Stimulated activated naive B cell treated with anti-CD40 and anti-IgM and Interleukin-4, amounts not matched to agents 10 μg/mL and 1 μg/mL and 100 μg/mL, for 72 hours (primary cell): Measurements from ENCODE around the gene GPATCH1.

ENCODE experiments used
- ATAC-seq, 2 donors: fragments of 150-1000 bp; cut with Tn5 transposase; replicated peaks; 2 replicates each; pipeline ENCODE4 v1.10.0; 2021; ENCODE audit warnings: moderate library complexity in 1 of 2
- DNase-seq: peaks from one replicate; pipeline ENCODE4 v3.0.0; 2021
- H3K27ac Mint-ChIP-seq: one replicate; pipeline ENCODE4 v1.8.0; 2022; ENCODE audit warnings: mild to moderate bottlenecking, mixed read lengths
- H3K27me3 Mint-ChIP-seq, 2 donors: one replicate each; pipeline ENCODE4 v1.8.0; 2022; ENCODE audit warnings: mixed read lengths in 2 of 2
- H3K36me3 Mint-ChIP-seq, 2 donors: one replicate each; pipeline ENCODE4 v1.8.0; 2022; ENCODE audit warnings: mixed read lengths in 2 of 2, mild to moderate bottlenecking in 1 of 2
- H3K4me1 Mint-ChIP-seq, 2 donors: one replicate each; pipeline ENCODE4 v1.8.0; 2022; ENCODE audit warnings: mixed read lengths in 2 of 2, mild to moderate bottlenecking in 1 of 2
- H3K4me3 Mint-ChIP-seq, 2 donors: one replicate each; pipeline ENCODE4 v1.8.0; 2022; ENCODE audit warnings: mild to moderate bottlenecking in 2 of 2, mixed read lengths in 2 of 2, moderate library complexity in 1 of 2
- H3K9me3 Mint-ChIP-seq, 2 donors: one replicate each; pipeline ENCODE4 v1.8.0; 2022; ENCODE audit warnings: mixed read lengths in 2 of 2, mild to moderate bottlenecking in 1 of 2

Gene GPATCH1

DNA sequence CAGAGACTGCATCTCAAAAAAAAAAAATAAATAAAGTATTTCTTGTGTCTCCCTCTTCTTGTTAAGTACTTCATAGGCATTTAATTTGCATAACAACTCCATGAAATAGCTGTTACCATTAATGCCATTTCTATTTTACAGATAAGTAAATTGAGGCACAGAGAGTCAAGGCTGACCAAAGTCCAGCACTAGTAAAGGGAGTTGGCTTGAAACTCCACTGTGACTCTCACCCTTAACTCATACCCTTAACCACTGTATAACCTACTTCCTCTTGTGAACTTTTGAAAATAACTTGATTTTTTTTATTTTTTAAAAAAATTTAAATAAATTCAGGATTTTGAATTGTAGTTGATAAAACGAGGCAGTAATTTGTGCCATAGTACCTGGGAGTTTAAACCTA lies 6.0 kb downstream of the GPATCH1 start:
- ATAC-seq (no peak), DNase-seq (no peak)
- Mint-ChIP-seq H3K36me3 (peaks cover 16 to 18% of the 10 kb centered on the region in 2 donors), H3K4me3 (no peak overlapping the region), H3K9me3 (no peaks in the 10 kb centered on the region), H3K4me1 (peaks cover 4 to 17% of the 10 kb centered on the region in 2 donors), H3K27me3 (no peaks in the 10 kb centered on the region), H3K27ac (no peak overlapping the region)

GRCh38 chr19:33089010-33089409 lies 8.0 kb downstream of the GPATCH1 start:
- Mint-ChIP-seq H3K9me3 (no peaks in the 10 kb centered on the region), H3K4me3 (no peak overlapping the region), H3K36me3 (peaks cover 23 to 30% of the 10 kb centered on the region in 2 donors), H3K27me3 (no peaks in the 10 kb centered on the region), H3K27ac (no peak overlapping the region), H3K4me1 (peaks cover 0 to 14% of the 10 kb centered on the region in 2 donors)
- ATAC-seq (no peak), DNase-seq (no peak)

GRCh38 chr19:33090179-33090578 lies 9.2 kb downstream of the GPATCH1 start:
- Mint-ChIP-seq H3K4me1 (peaks cover 0 to 3% of the 10 kb centered on the region in 2 donors), H3K27ac (no peak overlapping the region), H3K36me3 (peaks cover 24 to 36% of the 10 kb centered on the region in 2 donors), H3K9me3 (no peaks in the 10 kb centered on the region), H3K4me3 (no peak overlapping the region), H3K27me3 (no peaks in the 10 kb centered on the region)
- ATAC-seq = no peak
- DNase-seq = no peak

- Mint-ChIP-seq H3K4me1 (peaks cover 2 to 4% of the 10 kb centered on the region in 2 donors), H3K27ac (no peak overlapping the region), H3K36me3 (peaks cover 47 to 59% of the 10 kb centered on the region in 2 donors), H3K4me3 (no peak overlapping the region), H3K9me3 (no peaks in the 10 kb centered on the region), H3K27me3 (no peaks in the 10 kb centered on the region)
- ATAC-seq (no peak), DNase-seq (no peak)
These were observed 12.6 kb downstream of the GPATCH1 start for GRCh38 chr19:33093420-33094210.

GRCh38 chr19:33094436-33095067 lies 13.6 kb downstream of the GPATCH1 start:
- H3K4me1 Mint-ChIP-seq = peaks cover 4% of the 10 kb centered on the region in 2 donors
- DNase-seq = no peak
- ATAC-seq = no peak
- H3K9me3 Mint-ChIP-seq = no peaks in the 10 kb centered on the region
- peaks cover 46 to 58% of the 10 kb centered on the region in 2 donors for H3K36me3 Mint-ChIP-seq
- H3K4me3 Mint-ChIP-seq = no peak overlapping the region
- H3K27ac Mint-ChIP-seq = no peak overlapping the region
- H3K27me3 Mint-ChIP-seq = no peaks in the 10 kb centered on the region

DNA sequence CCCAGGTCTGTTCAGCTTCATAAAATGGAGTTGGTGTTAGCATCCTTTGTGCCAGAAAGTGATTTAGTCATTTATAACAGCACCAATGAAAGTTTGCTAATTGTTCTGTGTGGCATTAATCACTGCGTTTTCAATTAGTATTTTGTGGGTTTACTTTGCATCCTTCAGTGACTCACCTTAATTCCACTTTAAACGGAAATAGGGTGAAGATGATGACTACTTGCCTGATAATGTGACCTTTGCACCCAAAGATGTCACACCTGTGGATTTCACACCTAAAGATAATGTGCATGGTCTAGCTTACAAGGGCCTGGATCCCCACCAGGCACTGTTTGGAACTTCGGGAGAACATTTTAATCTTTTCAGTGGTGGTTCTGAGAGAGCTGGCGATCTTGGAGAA lies 15.0 kb downstream of the GPATCH1 start:
- DNase-seq = no peak

DNA sequence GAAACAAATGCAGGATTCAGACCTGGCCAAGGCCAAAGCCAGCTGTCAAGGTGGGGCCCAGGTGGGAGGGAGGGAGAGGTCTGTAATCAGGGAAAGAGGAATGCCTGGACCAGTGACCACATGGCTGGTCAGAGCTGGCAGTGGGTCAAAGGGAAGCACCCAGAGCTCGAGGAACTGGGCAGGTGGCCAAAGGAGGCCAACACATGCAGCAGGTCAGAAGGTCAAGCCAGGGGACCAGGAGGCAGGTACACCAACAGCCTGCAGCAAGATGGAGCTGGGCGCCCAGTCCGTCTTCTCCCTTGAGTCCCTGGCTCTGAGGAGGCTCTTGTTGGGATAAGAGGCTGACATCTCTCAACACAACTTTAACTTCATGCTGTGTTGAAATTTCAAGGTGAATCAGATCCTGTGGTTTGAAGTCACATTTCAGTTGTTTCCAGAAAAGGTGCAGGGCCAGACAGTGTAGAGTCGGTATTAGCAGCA lies 17.1 kb downstream of the GPATCH1 start:
- no peak overlapping the region for H3K27ac Mint-ChIP-seq
- H3K4me3 Mint-ChIP-seq = no peak overlapping the region
- H3K27me3 Mint-ChIP-seq = no peaks in the 10 kb centered on the region
- H3K4me1 Mint-ChIP-seq = peaks cover 4% of the 10 kb centered on the region in 2 donors
- DNase-seq (no peak), ATAC-seq (no peak)
- H3K36me3 Mint-ChIP-seq = peaks cover 50 to 56% of the 10 kb centered on the region in 2 donors
- no peaks in the 10 kb centered on the region for H3K9me3 Mint-ChIP-seq

More for the DNA sequence above, 15.0 kb downstream of the GPATCH1 start:
- ATAC-seq = no peak
- no peak overlapping the region for H3K27ac Mint-ChIP-seq
- peaks cover 4% of the 10 kb centered on the region in 2 donors for H3K4me1 Mint-ChIP-seq
- H3K36me3 Mint-ChIP-seq = peaks cover 42 to 50% of the 10 kb centered on the region in 2 donors
- H3K27me3 Mint-ChIP-seq = no peaks in the 10 kb centered on the region
- no peaks in the 10 kb centered on the region for H3K9me3 Mint-ChIP-seq
- H3K4me3 Mint-ChIP-seq = no peak overlapping the region

DNA sequence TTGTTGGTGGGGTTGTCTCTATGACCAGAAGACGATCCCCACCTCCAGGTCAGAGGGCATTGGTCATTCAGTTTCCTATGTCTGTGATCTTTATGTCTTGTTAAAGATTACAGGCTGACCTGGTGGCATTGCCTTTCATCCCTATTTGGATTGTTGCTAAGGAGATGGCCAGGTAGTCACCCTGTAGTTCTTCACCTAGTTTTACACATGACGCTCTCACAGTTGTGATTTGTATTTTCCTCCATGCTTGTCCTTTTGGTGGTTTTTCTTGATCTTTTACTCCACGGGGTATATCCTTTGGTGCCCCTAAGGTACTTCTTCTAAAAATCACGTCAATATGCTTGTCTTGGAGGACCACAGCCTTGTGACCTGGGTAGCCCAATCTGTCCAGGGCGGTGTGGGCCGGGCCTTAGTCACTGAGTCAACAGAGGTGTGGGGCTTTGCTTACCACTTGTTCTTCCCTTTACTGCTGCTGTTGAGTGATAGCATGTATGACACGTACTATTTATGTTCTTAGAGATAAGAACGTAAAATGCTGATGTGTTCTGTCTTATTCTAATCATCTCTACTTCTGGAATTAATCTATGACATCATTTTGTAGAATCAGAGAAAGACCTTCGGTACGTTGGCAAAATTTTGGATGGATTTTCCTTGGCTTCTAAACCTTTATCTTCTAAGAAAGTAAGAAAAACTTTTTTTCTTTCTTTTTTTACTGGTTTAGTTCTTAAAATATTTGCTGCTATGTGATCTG lies 20.1 kb downstream of the GPATCH1 start:
- Mint-ChIP-seq H3K4me3 (no peak overlapping the region), H3K27ac (no peak overlapping the region), H3K36me3 (peaks cover 49 to 57% of the 10 kb centered on the region in 2 donors), H3K4me1 (peaks cover 4% of the 10 kb centered on the region in 2 donors), H3K9me3 (no peaks in the 10 kb centered on the region), H3K27me3 (no peaks in the 10 kb centered on the region)
- DNase-seq (no peak), ATAC-seq (no peak)

DNA sequence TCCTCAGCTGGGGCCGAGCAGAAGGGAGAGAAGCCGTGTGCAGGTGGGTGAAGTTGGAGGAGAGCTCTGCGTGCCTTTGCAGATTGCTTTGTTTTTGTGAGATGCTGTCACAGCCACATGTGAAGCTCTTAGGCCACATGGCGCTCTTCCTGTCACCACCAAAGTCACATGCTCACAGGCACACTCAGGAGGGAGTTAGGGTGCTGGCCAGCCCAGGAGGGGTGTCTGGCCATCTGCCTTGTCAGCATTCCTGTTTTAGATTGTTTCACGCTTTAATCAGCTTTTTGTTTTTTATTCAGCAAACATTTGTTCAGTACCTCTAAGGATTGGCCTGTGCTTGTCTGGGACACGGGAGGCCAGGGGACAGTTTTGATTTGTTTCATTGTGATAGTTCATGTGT lies 21.9 kb downstream of the GPATCH1 start:
- DNase-seq (no peak), ATAC-seq (no peak)
- peaks cover 43 to 55% of the 10 kb centered on the region in 2 donors for H3K36me3 Mint-ChIP-seq
- no peaks in the 10 kb centered on the region for H3K9me3 Mint-ChIP-seq
- no peak overlapping the region for H3K27ac Mint-ChIP-seq
- H3K4me1 Mint-ChIP-seq = peaks cover 1 to 2% of the 10 kb centered on the region in 2 donors
- H3K4me3 Mint-ChIP-seq = no peak overlapping the region
- H3K27me3 Mint-ChIP-seq = no peaks in the 10 kb centered on the region

DNA sequence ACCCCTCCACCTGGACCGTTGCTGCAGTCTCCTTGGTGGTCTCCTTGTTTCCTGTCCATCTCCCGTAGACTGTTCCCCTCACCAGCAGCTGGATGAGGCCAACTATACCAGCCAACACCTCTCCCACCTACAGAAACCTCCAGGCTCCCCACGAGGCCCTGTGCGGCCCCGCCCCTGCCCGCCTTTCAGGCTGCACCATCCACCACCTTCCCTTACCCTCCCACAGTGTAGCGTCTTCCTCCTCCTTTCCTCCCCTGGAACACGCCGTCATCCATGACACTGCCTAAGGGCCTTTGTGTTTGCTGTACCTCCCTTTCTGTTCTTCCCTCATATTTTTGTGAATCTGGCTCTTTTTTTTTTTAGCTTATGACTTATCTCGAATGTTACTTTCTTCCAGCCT lies 27.2 kb downstream of the GPATCH1 start:
- H3K27ac Mint-ChIP-seq = no peak overlapping the region
- H3K4me3 Mint-ChIP-seq = no peak overlapping the region
- ATAC-seq (no peak), DNase-seq (no peak)
- no peaks in the 10 kb centered on the region for H3K4me1 Mint-ChIP-seq
- H3K9me3 Mint-ChIP-seq = no peaks in the 10 kb centered on the region
- no peaks in the 10 kb centered on the region for H3K27me3 Mint-ChIP-seq
- H3K36me3 Mint-ChIP-seq = peaks cover 41 to 59% of the 10 kb centered on the region in 2 donors

- H3K27me3 Mint-ChIP-seq = no peaks in the 10 kb centered on the region
- ATAC-seq = no peak
- DNase-seq = no peak
- H3K4me1 Mint-ChIP-seq = no peaks in the 10 kb centered on the region
- no peaks in the 10 kb centered on the region for H3K9me3 Mint-ChIP-seq
- H3K36me3 Mint-ChIP-seq = peaks cover 39 to 61% of the 10 kb centered on the region in 2 donors
- no peak overlapping the region for H3K4me3 Mint-ChIP-seq
- H3K27ac Mint-ChIP-seq = no peak overlapping the region
These were observed 29.3 kb downstream of the GPATCH1 start for GRCh38 chr19:33110137-33110910.

DNA sequence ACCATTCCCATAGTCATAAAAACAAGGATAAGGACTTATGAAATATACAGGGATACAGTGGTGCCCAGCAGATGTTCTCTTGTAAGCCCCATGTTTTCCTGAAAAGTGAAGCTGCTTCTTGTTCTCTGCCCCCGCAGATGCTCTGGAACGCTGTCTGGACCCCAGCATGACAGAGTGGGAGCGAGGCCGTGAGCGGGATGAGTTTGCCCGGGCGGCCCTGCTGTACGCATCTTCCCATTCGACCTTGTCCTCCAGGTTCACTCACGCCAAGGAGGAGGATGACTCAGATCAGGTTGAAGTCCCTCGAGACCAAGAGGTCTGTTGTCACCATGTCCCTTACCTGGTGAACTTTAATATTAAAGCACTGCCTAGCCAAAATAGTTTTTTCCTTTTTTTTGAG lies 30.6 kb downstream of the GPATCH1 start:
- no peak for ATAC-seq
- H3K27ac Mint-ChIP-seq = no peak overlapping the region
- no peaks in the 10 kb centered on the region for H3K27me3 Mint-ChIP-seq
- peaks cover 47 to 69% of the 10 kb centered on the region in 2 donors for H3K36me3 Mint-ChIP-seq
- no peaks in the 10 kb centered on the region for H3K4me1 Mint-ChIP-seq
- H3K4me3 Mint-ChIP-seq = no peak overlapping the region
- DNase-seq = no peak
- H3K9me3 Mint-ChIP-seq = no peaks in the 10 kb centered on the region

- no peak overlapping the region for H3K4me3 Mint-ChIP-seq
- H3K9me3 Mint-ChIP-seq = no peaks in the 10 kb centered on the region
- ATAC-seq = no peak
- DNase-seq = no peak
- H3K27me3 Mint-ChIP-seq = no peaks in the 10 kb centered on the region
- H3K27ac Mint-ChIP-seq = no peak overlapping the region
- no peaks in the 10 kb centered on the region for H3K4me1 Mint-ChIP-seq
- H3K36me3 Mint-ChIP-seq = peaks cover 47 to 74% of the 10 kb centered on the region in 2 donors
These were observed 33.3 kb downstream of the GPATCH1 start for GRCh38 chr19:33114312-33114711.

- no peak for ATAC-seq
- H3K27me3 Mint-ChIP-seq = no peaks in the 10 kb centered on the region
- no peaks in the 10 kb centered on the region for H3K4me1 Mint-ChIP-seq
- H3K36me3 Mint-ChIP-seq = peaks cover 38 to 59% of the 10 kb centered on the region in 2 donors
- no peak overlapping the region for H3K4me3 Mint-ChIP-seq
- no peak overlapping the region for H3K27ac Mint-ChIP-seq
- no peak for DNase-seq
- no peaks in the 10 kb centered on the region for H3K9me3 Mint-ChIP-seq
These were observed 36.5 kb downstream of the GPATCH1 start for GRCh38 chr19:33117501-33117900.
